Measurements from ENCODE around the gene FGR.

DNA sequence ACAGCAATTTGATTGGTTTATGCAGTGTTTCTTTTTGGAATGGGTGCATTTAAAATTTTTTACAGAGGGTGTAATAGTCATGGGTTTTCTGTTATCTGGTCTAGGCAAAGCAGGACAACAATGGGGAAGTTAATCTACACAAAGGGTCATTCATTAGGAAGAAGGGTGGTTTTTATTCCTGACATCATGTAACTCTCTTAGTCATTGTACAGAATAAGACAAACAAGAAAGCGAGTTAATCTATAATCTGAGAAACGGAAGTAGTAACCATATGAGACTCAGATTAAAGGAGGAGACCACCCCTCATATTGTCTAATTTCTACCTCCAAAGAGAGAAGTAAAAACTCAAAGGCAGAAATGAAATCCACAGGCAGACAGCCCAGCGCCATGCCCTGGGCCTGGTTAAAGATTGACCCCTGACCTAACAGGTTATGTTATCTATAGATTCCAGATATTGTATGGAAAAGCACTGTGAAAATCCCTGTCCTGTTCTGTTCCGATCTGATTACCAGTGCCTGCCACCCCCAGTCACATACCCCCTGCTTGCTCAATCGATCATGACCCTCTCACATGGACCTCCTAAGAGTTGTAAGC, 47.5 kb upstream of the FGR start:
- TF ChIP-seq EZH2phosphoT487 (IDR thresholded peaks at IDR 0.05; ENCODE audit: insufficient read depth, low read depth) (no peak), EZH2 (IDR thresholded peaks at IDR 0.05; ENCODE audit: insufficient read depth, poor library complexity, severe bottlenecking) (no peak)

Measured in GM23248 (cell line).